ENCODE measurements around the gene UBAP1. TPM values are rescaled to one million over a fixed set of nuclear protein-coding genes. Genes with fewer than 3 reads are reported as not detected.

UBAP1 gene
- total RNA-seq, 2 experiments from 2014 or later: 31.6 to 38.8 TPM

GRCh38 chr9:34158362-34158869 lies 20.4 kb upstream of the UBAP1 start:
- Mint-ChIP-seq H3K36me3 (ENCODE audit: low read depth) (no peaks in the 10 kb centered on the region), H3K27ac (no peak overlapping the region), H3K9me3 (no peaks in the 10 kb centered on the region), H3K27me3 (peaks cover 3% of the 10 kb centered on the region), H3K4me3 (no peak overlapping the region), H3K4me1 (no peaks in the 10 kb centered on the region)
- POLR2A ChIA-PET: no interaction called here
- CTCF ChIA-PET: interaction anchor here (1.0 to 1.2 kb wide), 2 partner anchors 10 to 17 kb away, joined by 4 to 7 read pairs; no protein-coding TSS in a partner anchor
- DNase-seq: no peak

GRCh38 chr9:34163434-34163833 lies 15.4 kb upstream of the UBAP1 start:
- no peak for DNase-seq
- Mint-ChIP-seq H3K27me3 (no peaks in the 10 kb centered on the region), H3K9me3 (no peaks in the 10 kb centered on the region), H3K27ac (no peak overlapping the region), H3K4me1 (no peaks in the 10 kb centered on the region), H3K36me3 (ENCODE audit: low read depth) (no peaks in the 10 kb centered on the region), H3K4me3 (no peak overlapping the region)
- ChIA-PET POLR2A (no interaction called here), CTCF (interaction anchor here (0.6 to 1.3 kb wide), 2 partner anchors 18 to 19 kb away, joined by 3 read pairs; no protein-coding TSS in a partner anchor)

- no peak for DNase-seq
- no peak overlapping the region for H3K4me3 Mint-ChIP-seq
- CTCF ChIA-PET: interaction anchor here (0.6 kb wide), 1 partner anchor 330 kb away, joined by 3 read pairs; no protein-coding TSS in a partner anchor
- peaks cover 2% of the 10 kb centered on the region for H3K9me3 Mint-ChIP-seq
- POLR2A ChIA-PET: no interaction called here
- no peaks in the 10 kb centered on the region for H3K27me3 Mint-ChIP-seq
- H3K27ac Mint-ChIP-seq: no peak overlapping the region
- peaks cover 13% of the 10 kb centered on the region for H3K4me1 Mint-ChIP-seq
- H3K36me3 Mint-ChIP-seq (ENCODE audit: low read depth): peaks cover 1% of the 10 kb centered on the region
These were observed 9.7 kb upstream of the UBAP1 start for GRCh38 chr9:34169125-34169524.

- DNase-seq: no peak
- Mint-ChIP-seq H3K27ac (no peak overlapping the region), H3K9me3 (peaks cover 2% of the 10 kb centered on the region), H3K36me3 (ENCODE audit: low read depth) (peaks cover 1% of the 10 kb centered on the region), H3K4me3 (no peak overlapping the region), H3K4me1 (peaks cover 13% of the 10 kb centered on the region), H3K27me3 (no peaks in the 10 kb centered on the region)
- ChIA-PET POLR2A (no interaction called here), CTCF (interaction anchor here (0.8 to 1.1 kb wide), 2 partner anchors 8 to 10 kb away, joined by 3 to 4 read pairs; partner anchors contain the start of gene UBAP1)
These were observed 8.4 kb upstream of the UBAP1 start for GRCh38 chr9:34170237-34170991.

- CTCF ChIA-PET: interaction anchor here (1.1 kb wide), 1 partner anchor 11 kb away, joined by 3 read pairs; no protein-coding TSS in a partner anchor
- Mint-ChIP-seq H3K4me1 (peaks cover 13% of the 10 kb centered on the region), H3K27me3 (no peaks in the 10 kb centered on the region), H3K27ac (peak overlapping the region; percentile 64), H3K9me3 (peaks cover 2% of the 10 kb centered on the region), H3K4me3 (peak overlapping the region; percentile 54), H3K36me3 (ENCODE audit: low read depth) (peaks cover 1% of the 10 kb centered on the region)
- POLR2A ChIA-PET: no interaction called here
- DNase-seq: peak; percentile 71
These were observed 6.9 kb upstream of the UBAP1 start for GRCh38 chr9:34171753-34172535.

GRCh38 chr9:34176089-34176488 lies 2.8 kb upstream of the UBAP1 start:
- H3K9me3 Mint-ChIP-seq: peaks cover 2% of the 10 kb centered on the region
- DNase-seq: no peak
- H3K27me3 Mint-ChIP-seq: no peaks in the 10 kb centered on the region
- ChIA-PET POLR2A (no interaction called here), CTCF (interaction anchor here (0.7 kb wide), 1 partner anchor 337 kb away, joined by 3 read pairs; no protein-coding TSS in a partner anchor)
- H3K4me1 Mint-ChIP-seq: peaks cover 32% of the 10 kb centered on the region
- H3K4me3 Mint-ChIP-seq: no peak overlapping the region
- H3K27ac Mint-ChIP-seq: no peak overlapping the region
- peaks cover 5% of the 10 kb centered on the region for H3K36me3 Mint-ChIP-seq (ENCODE audit: low read depth)

- H3K27ac Mint-ChIP-seq: peak overlapping the region; percentile 96
- ChIA-PET POLR2A (no interaction called here), CTCF (interaction anchor here (1.1 to 1.5 kb wide), 2 partner anchors 13 to 201 kb away, joined by 3 to 7 read pairs; no protein-coding TSS in a partner anchor)
- peak overlapping the region; percentile 94 for H3K4me3 Mint-ChIP-seq
- no peaks in the 10 kb centered on the region for H3K27me3 Mint-ChIP-seq
- no peaks in the 10 kb centered on the region for H3K9me3 Mint-ChIP-seq
- H3K4me1 Mint-ChIP-seq: peaks cover 22% of the 10 kb centered on the region
- peaks cover 3% of the 10 kb centered on the region for H3K36me3 Mint-ChIP-seq (ENCODE audit: low read depth)
- no peak for DNase-seq
These were observed 1.0 kb upstream of the UBAP1 start for GRCh38 chr9:34177593-34178435.

GRCh38 chr9:34179213-34180136 lies 632 bp downstream of the UBAP1 start:
- Mint-ChIP-seq H3K4me3 (peak overlapping the region; percentile 94), H3K9me3 (no peaks in the 10 kb centered on the region), H3K27ac (peak overlapping the region; percentile 96), H3K36me3 (ENCODE audit: low read depth) (peaks cover 8% of the 10 kb centered on the region), H3K4me1 (peaks cover 20% of the 10 kb centered on the region), H3K27me3 (no peaks in the 10 kb centered on the region)
- ChIA-PET CTCF (interaction anchor here (0.7 to 1.5 kb wide), 5 partner anchors 9 to 366 kb away, joined by 3 to 7 read pairs (median 3); no protein-coding TSS in a partner anchor), POLR2A (interaction anchor here (0.5 kb wide), 1 partner anchor 43 kb away, joined by 3 read pairs; no protein-coding TSS in a partner anchor)
- no peak for DNase-seq

GRCh38 chr9:34185778-34186551 lies 7.1 kb downstream of the UBAP1 start:
- Mint-ChIP-seq H3K4me1 (peaks cover 23% of the 10 kb centered on the region), H3K27me3 (no peaks in the 10 kb centered on the region), H3K4me3 (no peak overlapping the region), H3K27ac (no peak overlapping the region), H3K9me3 (no peaks in the 10 kb centered on the region), H3K36me3 (ENCODE audit: low read depth) (peaks cover 11% of the 10 kb centered on the region)
- POLR2A ChIA-PET: no interaction called here
- CTCF ChIA-PET: no interaction called here
- DNase-seq: no peak

- Mint-ChIP-seq H3K4me1 (peaks cover 29% of the 10 kb centered on the region), H3K9me3 (no peaks in the 10 kb centered on the region), H3K27me3 (no peaks in the 10 kb centered on the region), H3K36me3 (ENCODE audit: low read depth) (peaks cover 13% of the 10 kb centered on the region), H3K27ac (no peak overlapping the region), H3K4me3 (no peak overlapping the region)
- CTCF ChIA-PET: interaction anchor here (0.6 kb wide), 1 partner anchor 191 kb away, joined by 3 read pairs; no protein-coding TSS in a partner anchor
- POLR2A ChIA-PET: no interaction called here
- no peak for DNase-seq
These were observed 9.0 kb downstream of the UBAP1 start for GRCh38 chr9:34187891-34188240.
